ENCODE data around the gene GAD1.

DNA sequence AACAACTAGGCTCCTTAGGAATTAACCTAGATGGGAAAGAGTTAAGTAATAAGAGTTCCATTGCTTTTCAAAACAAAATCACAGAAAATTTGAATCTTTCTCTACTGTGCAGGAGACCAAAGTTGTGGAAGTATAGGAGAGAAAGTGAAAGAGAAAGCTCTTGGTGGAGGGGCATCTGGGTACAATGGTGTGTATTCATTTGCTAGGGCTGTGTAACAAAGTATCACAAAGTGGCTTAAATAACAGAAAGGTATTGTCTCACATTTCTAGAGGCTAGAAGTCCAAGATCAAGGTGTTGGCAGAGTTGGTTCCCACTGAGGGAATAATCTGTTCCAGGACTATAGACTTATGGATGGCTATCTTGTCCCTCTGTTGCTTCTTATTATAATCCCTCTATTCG lies 61.8 kb downstream of the GAD1 start:
- TF ChIP-seq POLR2A (IDR thresholded peaks at IDR 0.05; ENCODE audit: low read depth) (no peak), EP300 (IDR thresholded peaks at IDR 0.05) (no peak), POLR2AphosphoS5 (IDR thresholded peaks at IDR 0.05) (no peak)
- TF ChIP-seq, protein P1, sequence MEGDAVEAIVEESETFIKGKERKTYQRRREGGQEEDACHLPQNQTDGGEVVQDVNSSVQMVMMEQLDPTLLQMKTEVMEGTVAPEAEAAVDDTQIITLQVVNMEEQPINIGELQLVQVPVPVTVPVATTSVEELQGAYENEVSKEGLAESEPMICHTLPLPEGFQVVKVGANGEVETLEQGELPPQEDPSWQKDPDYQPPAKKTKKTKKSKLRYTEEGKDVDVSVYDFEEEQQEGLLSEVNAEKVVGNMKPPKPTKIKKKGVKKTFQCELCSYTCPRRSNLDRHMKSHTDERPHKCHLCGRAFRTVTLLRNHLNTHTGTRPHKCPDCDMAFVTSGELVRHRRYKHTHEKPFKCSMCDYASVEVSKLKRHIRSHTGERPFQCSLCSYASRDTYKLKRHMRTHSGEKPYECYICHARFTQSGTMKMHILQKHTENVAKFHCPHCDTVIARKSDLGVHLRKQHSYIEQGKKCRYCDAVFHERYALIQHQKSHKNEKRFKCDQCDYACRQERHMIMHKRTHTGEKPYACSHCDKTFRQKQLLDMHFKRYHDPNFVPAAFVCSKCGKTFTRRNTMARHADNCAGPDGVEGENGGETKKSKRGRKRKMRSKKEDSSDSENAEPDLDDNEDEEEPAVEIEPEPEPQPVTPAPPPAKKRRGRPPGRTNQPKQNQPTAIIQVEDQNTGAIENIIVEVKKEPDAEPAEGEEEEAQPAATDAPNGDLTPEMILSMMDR (IDR thresholded peaks at IDR 0.05), result no peak
